WTC11 (cell line): Measurements from ENCODE around the gene PACS1. TPM values are rescaled to one million over a fixed set of nuclear protein-coding genes. Genes with fewer than 3 reads are reported as not detected.
"Not testable (repeated sequence)": the region's sequence is repeated elsewhere in the genome, so short reads cannot be mapped to it uniquely, and the experiment has no call there.

Experiments
- ATAC-seq: fragments of 200-7000 bp; cut with Tn5 transposase; 2 replicates; pipeline ENCODE4 v1.10.0; 2021; ENCODE audit warnings: mild to moderate bottlenecking, moderate library complexity
- CTCF ChIA-PET: fragments of 300-600 bp; sonication (Branson Sonifier 250); formaldehyde crosslinking; loops from one replicate; lab custom pipeline; 2021; ENCODE audit warnings: antibody characterized with exemption; lab: Charles Lee
- POLR2A ChIA-PET: fragments of 350-600 bp; sonication (Branson Sonifier 250); formaldehyde crosslinking; loops from one replicate; lab custom pipeline; 2021; ENCODE audit warnings: antibody characterized with exemption; lab: Charles Lee
- DNase-seq: peaks from one replicate; pipeline ENCODE4 v3.0.0; 2021; ENCODE audit warnings: low spot score
- H3K27ac Mint-ChIP-seq: 2 replicates; pipeline ENCODE4 v1.8.0; 2021; ENCODE audit warnings: mixed read lengths
- H3K27me3 Mint-ChIP-seq: 2 replicates; pipeline ENCODE4 v1.8.0; 2021; ENCODE audit warnings: low read depth, mild to moderate bottlenecking, moderate library complexity, mixed read lengths
- H3K36me3 Mint-ChIP-seq: 2 replicates; pipeline ENCODE4 v1.8.0; 2021; ENCODE audit warnings: mixed read lengths
- H3K4me1 Mint-ChIP-seq: 2 replicates; pipeline ENCODE4 v1.8.0; 2022; ENCODE audit warnings: mixed read lengths
- H3K4me3 Mint-ChIP-seq: 2 replicates; pipeline ENCODE4 v1.8.0; 2021; ENCODE audit warnings: mild to moderate bottlenecking, moderate library complexity, mixed read lengths
- H3K9me3 Mint-ChIP-seq: 2 replicates; pipeline ENCODE4 v1.8.0; 2021; ENCODE audit warnings: mixed read lengths
- NR2C2 ChIP-seq: sonication (generic); formaldehyde crosslinking; IDR thresholded peaks from 2 replicates; pipeline ENCODE4 v1.8.0; 2022; ENCODE audit warnings: mild to moderate bottlenecking, missing genetic modification reagents
- RORB ChIP-seq: fragments of 250-450 bp; sonication (Bioruptor Pico); IDR thresholded peaks from 2 replicates; pipeline ENCODE4 v1.9.0; 2021; ENCODE audit warnings: mild to moderate bottlenecking
- total RNA-seq: library from RNA; stranded (reverse); gene quantifications from 3 replicates; pipeline ENCODE4 v1.2.3, GENCODE V29; 2021
- TF ChIP-seq, protein P1 (sequence below): sonication (generic); formaldehyde crosslinking; IDR thresholded peaks from 2 replicates; pipeline ENCODE4 v1.8.1; 2022; ENCODE audit warnings: mild to moderate bottlenecking, missing genetic modification reagents, moderate library complexity, borderline replicate concordance
- TF ChIP-seq, protein P2 (sequence below): fragments of 250-450 bp; sonication (Bioruptor Pico); IDR thresholded peaks from 2 replicates; pipeline ENCODE4 v1.9.0; 2021; ENCODE audit warnings: mild to moderate bottlenecking
- TF ChIP-seq, protein P3 (sequence below): sonication (generic); formaldehyde crosslinking; IDR thresholded peaks from 2 replicates; pipeline ENCODE4 v1.8.1; 2022; ENCODE audit warnings: low read depth, mild to moderate bottlenecking, moderate library complexity, missing genetic modification reagents, borderline replicate concordance
- TF ChIP-seq, protein P4 (sequence below): sonication (generic); formaldehyde crosslinking; IDR thresholded peaks from 2 replicates; pipeline ENCODE4 v1.8.0; 2023; ENCODE audit warnings: mild to moderate bottlenecking, missing genetic modification reagents
- TF ChIP-seq, protein P5 (sequence below): sonication (generic); formaldehyde crosslinking; IDR thresholded peaks from 2 replicates; pipeline ENCODE4 v1.8.0; 2022; ENCODE audit warnings: mild to moderate bottlenecking, missing genetic modification reagents

PACS1 gene
- total RNA-seq, 1 experiment from 2014 or later, result 34.8 TPM

DNA sequence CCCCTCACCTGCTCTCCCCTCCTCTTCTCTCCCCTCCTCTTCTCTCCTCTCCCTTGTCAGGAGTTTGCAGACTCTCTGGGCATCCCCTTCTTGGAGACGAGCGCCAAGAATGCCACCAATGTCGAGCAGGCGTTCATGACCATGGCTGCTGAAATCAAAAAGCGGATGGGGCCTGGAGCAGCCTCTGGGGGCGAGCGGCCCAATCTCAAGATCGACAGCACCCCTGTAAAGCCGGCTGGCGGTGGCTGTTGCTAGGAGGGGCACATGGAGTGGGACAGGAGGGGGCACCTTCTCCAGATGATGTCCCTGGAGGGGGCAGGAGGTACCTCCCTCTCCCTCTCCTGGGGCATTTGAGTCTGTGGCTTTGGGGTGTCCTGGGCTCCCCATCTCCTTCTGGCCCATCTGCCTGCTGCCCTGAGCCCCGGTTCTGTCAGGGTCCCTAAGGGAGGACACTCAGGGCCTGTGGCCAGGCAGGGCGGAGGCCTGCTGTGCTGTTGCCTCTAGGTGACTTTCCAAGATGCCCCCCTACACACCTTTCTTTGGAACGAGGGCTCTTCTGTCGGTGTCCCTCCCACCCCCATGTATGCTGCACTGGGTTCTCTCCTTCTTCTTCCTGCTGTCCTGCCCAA lies 206.0 kb downstream of the PACS1 start (continued):
- TF ChIP-seq, protein P1, sequence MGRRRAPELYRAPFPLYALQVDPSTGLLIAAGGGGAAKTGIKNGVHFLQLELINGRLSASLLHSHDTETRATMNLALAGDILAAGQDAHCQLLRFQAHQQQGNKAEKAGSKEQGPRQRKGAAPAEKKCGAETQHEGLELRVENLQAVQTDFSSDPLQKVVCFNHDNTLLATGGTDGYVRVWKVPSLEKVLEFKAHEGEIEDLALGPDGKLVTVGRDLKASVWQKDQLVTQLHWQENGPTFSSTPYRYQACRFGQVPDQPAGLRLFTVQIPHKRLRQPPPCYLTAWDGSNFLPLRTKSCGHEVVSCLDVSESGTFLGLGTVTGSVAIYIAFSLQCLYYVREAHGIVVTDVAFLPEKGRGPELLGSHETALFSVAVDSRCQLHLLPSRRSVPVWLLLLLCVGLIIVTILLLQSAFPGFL (CRISPR knock-in tag), result no peak
- TF ChIP-seq, protein P2, sequence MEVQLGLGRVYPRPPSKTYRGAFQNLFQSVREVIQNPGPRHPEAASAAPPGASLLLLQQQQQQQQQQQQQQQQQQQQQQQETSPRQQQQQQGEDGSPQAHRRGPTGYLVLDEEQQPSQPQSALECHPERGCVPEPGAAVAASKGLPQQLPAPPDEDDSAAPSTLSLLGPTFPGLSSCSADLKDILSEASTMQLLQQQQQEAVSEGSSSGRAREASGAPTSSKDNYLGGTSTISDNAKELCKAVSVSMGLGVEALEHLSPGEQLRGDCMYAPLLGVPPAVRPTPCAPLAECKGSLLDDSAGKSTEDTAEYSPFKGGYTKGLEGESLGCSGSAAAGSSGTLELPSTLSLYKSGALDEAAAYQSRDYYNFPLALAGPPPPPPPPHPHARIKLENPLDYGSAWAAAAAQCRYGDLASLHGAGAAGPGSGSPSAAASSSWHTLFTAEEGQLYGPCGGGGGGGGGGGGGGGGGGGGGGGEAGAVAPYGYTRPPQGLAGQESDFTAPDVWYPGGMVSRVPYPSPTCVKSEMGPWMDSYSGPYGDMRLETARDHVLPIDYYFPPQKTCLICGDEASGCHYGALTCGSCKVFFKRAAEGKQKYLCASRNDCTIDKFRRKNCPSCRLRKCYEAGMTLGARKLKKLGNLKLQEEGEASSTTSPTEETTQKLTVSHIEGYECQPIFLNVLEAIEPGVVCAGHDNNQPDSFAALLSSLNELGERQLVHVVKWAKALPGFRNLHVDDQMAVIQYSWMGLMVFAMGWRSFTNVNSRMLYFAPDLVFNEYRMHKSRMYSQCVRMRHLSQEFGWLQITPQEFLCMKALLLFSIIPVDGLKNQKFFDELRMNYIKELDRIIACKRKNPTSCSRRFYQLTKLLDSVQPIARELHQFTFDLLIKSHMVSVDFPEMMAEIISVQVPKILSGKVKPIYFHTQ (CRISPR knock-in tag), result no peak
- TF ChIP-seq NR2C2 (CRISPR knock-in tag) (no peak), RORB (CRISPR knock-in tag) (no peak)
- TF ChIP-seq, protein P3, sequence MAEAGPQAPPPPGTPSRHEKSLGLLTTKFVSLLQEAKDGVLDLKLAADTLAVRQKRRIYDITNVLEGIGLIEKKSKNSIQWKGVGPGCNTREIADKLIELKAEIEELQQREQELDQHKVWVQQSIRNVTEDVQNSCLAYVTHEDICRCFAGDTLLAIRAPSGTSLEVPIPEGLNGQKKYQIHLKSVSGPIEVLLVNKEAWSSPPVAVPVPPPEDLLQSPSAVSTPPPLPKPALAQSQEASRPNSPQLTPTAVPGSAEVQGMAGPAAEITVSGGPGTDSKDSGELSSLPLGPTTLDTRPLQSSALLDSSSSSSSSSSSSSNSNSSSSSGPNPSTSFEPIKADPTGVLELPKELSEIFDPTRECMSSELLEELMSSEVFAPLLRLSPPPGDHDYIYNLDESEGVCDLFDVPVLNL (CRISPR knock-in tag), result no peak
- TF ChIP-seq, protein P4, sequence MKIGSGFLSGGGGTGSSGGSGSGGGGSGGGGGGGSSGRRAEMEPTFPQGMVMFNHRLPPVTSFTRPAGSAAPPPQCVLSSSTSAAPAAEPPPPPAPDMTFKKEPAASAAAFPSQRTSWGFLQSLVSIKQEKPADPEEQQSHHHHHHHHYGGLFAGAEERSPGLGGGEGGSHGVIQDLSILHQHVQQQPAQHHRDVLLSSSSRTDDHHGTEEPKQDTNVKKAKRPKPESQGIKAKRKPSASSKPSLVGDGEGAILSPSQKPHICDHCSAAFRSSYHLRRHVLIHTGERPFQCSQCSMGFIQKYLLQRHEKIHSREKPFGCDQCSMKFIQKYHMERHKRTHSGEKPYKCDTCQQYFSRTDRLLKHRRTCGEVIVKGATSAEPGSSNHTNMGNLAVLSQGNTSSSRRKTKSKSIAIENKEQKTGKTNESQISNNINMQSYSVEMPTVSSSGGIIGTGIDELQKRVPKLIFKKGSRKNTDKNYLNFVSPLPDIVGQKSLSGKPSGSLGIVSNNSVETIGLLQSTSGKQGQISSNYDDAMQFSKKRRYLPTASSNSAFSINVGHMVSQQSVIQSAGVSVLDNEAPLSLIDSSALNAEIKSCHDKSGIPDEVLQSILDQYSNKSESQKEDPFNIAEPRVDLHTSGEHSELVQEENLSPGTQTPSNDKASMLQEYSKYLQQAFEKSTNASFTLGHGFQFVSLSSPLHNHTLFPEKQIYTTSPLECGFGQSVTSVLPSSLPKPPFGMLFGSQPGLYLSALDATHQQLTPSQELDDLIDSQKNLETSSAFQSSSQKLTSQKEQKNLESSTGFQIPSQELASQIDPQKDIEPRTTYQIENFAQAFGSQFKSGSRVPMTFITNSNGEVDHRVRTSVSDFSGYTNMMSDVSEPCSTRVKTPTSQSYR, result no peak
- TF ChIP-seq, protein P5, sequence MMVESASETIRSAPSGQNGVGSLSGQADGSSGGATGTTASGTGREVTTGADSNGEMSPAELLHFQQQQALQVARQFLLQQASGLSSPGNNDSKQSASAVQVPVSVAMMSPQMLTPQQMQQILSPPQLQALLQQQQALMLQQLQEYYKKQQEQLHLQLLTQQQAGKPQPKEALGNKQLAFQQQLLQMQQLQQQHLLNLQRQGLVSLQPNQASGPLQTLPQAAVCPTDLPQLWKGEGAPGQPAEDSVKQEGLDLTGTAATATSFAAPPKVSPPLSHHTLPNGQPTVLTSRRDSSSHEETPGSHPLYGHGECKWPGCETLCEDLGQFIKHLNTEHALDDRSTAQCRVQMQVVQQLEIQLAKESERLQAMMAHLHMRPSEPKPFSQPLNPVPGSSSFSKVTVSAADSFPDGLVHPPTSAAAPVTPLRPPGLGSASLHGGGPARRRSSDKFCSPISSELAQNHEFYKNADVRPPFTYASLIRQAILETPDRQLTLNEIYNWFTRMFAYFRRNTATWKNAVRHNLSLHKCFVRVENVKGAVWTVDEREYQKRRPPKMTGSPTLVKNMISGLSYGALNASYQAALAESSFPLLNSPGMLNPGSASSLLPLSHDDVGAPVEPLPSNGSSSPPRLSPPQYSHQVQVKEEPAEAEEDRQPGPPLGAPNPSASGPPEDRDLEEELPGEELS, result no peak

DNA sequence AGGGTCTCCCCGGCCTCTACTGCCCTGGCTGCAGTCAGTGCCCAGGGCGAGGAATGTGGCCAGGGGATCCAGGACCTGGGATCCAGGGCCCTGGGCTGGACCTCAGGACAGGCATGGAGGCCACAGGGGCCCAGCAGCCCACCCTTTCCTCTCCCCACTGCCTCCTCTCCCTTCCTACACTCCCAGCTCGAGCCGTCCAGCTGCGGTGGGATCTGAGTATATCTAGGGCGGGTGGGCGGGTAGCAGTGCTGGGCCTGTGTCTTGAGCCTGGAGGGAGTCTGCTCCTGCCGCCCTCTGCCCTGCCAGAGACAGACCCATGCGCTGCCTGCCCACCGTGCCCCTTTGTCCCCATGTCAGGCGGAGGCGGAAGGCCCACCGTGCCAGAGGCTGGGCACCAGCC lies 206.5 kb downstream of the PACS1 start:
- ChIA-PET POLR2A (interaction anchor here (1.2 kb wide), 1 partner anchor 9 kb away, joined by 4 read pairs; no protein-coding TSS in a partner anchor), CTCF (interaction anchor here (1.2 to 1.5 kb wide), 3 partner anchors 8 to 54 kb away, joined by 3 to 7 read pairs (median 5); partner anchors contain the start of genes RAB1B and YIF1A)
- not testable (repeated sequence) for H3K27ac Mint-ChIP-seq, ATAC-seq, DNase-seq, H3K4me3 Mint-ChIP-seq, H3K9me3 Mint-ChIP-seq
- Mint-ChIP-seq H3K36me3 (peaks cover 26% of the 10 kb centered on the region), H3K4me1 (peaks cover 14% of the 10 kb centered on the region), H3K27me3 (peaks cover 22% of the 10 kb centered on the region)

DNA sequence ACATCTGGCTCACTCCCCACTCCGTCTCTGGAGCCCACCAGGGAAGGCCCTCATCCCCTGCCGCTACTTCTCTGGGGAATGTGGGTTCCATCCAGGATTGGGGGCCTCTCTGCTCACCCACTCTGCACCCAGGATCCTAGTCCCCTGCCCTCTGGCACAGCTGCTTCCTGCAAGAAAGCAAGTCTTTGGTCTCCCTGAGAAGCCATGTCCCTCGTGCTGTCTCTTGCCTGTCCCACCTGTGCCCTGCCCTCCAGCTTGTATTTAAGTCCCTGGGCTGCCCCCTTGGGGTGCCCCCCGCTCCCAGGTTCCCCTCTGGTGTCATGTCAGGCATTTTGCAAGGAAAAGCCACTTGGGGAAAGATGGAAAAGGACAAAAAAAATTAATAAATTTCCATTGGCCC lies 207.0 kb downstream of the PACS1 start:
- Mint-ChIP-seq H3K36me3 (peaks cover 21% of the 10 kb centered on the region), H3K27me3 (peaks cover 22% of the 10 kb centered on the region), H3K4me1 (peaks cover 15% of the 10 kb centered on the region), H3K4me3 (peak overlapping the region; percentile 48; the same call in 1 of the 2 replicates)
- CTCF ChIA-PET, result interaction anchor here (0.9 to 1.5 kb wide), 5 partner anchors 9 to 54 kb away, joined by 3 to 7 read pairs (median 5); partner anchors contain the start of genes RAB1B and YIF1A
- DNase-seq, H3K9me3 Mint-ChIP-seq, H3K27ac Mint-ChIP-seq, ATAC-seq: not testable (repeated sequence)
- POLR2A ChIA-PET, result interaction anchor here (0.7 to 1.2 kb wide), 2 partner anchors 8 to 9 kb away, joined by 3 to 4 read pairs; no protein-coding TSS in a partner anchor
